ENCODE data around the gene MAF.

DNA sequence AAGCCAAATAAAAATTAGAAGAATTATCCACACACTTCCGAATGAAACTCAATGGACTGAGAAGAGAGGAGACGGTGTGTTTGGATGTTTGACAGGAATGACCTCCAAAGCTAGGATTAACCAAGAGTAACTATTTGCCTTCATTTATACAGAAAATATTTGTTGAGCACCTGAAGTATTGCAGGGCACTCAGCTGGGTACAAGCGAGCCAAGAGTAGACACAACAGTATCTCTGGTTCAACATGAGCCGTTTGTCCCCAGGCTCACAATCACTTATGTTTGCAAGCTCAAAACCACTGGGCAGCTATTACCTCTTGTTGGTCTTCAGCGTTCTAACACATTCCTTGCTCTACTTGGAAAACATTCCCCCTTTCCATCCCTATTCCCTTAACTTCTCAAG lies 38.8 kb downstream of the MAF start:
- no peak for TF ChIP-seq MAFK (IDR thresholded peaks at IDR 0.05; ENCODE audit: low read depth, low read length)
- TF ChIP-seq, protein P1, sequence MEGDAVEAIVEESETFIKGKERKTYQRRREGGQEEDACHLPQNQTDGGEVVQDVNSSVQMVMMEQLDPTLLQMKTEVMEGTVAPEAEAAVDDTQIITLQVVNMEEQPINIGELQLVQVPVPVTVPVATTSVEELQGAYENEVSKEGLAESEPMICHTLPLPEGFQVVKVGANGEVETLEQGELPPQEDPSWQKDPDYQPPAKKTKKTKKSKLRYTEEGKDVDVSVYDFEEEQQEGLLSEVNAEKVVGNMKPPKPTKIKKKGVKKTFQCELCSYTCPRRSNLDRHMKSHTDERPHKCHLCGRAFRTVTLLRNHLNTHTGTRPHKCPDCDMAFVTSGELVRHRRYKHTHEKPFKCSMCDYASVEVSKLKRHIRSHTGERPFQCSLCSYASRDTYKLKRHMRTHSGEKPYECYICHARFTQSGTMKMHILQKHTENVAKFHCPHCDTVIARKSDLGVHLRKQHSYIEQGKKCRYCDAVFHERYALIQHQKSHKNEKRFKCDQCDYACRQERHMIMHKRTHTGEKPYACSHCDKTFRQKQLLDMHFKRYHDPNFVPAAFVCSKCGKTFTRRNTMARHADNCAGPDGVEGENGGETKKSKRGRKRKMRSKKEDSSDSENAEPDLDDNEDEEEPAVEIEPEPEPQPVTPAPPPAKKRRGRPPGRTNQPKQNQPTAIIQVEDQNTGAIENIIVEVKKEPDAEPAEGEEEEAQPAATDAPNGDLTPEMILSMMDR (conservative IDR thresholded peaks at IDR 0.05; ENCODE audit: low read depth, low read length), result no peak
- no peak for TF ChIP-seq CHD1 (IDR thresholded peaks at IDR 0.05; ENCODE audit: low read depth, low read length)
- no peak for TF ChIP-seq RFX5 (IDR thresholded peaks at IDR 0.05; ENCODE audit: low read depth, low read length)
- no peak for TF ChIP-seq POLR2A (IDR thresholded peaks at IDR 0.05; ENCODE audit: low read depth, low read length)
- TF ChIP-seq MXI1 (IDR thresholded peaks at IDR 0.05; ENCODE audit: borderline replicate concordance, low read depth, low read length), result no peak
- TF ChIP-seq RAD21 (IDR thresholded peaks at IDR 0.05; ENCODE audit: low read length), result no peak
- TF ChIP-seq, protein P2, sequence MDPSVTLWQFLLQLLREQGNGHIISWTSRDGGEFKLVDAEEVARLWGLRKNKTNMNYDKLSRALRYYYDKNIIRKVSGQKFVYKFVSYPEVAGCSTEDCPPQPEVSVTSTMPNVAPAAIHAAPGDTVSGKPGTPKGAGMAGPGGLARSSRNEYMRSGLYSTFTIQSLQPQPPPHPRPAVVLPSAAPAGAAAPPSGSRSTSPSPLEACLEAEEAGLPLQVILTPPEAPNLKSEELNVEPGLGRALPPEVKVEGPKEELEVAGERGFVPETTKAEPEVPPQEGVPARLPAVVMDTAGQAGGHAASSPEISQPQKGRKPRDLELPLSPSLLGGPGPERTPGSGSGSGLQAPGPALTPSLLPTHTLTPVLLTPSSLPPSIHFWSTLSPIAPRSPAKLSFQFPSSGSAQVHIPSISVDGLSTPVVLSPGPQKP (IDR thresholded peaks at IDR 0.05; ENCODE audit: borderline replicate concordance, low read depth, low read length), result no peak
- TF ChIP-seq NFE2L2 (IDR thresholded peaks at IDR 0.05; ENCODE audit: low read depth, low read length), result no peak

Data from IMR-90 (cell line).